PFSK-1 (cell line): Measurements from ENCODE around the gene PHOSPHO1.

ENCODE experiments used
- FOXP2 ChIP-seq: optimal IDR thresholded peaks from 2 replicates; pipeline ENCODE3; 2011; ENCODE audit warnings: borderline replicate concordance, control low read depth, inconsistent platforms; ENCODE audit not compliant: insufficient read depth; ENCODE audit errors: extremely low read length, extremely low read depth
- POLR2AphosphoS5 ChIP-seq: IDR thresholded peaks from 2 replicates; pipeline ENCODE4 v1.6.1; 2012; ENCODE audit warnings: low read depth, mild to moderate bottlenecking, control low read depth, low read length, moderate library complexity
- REST ChIP-seq, 2 experiments: IDR thresholded peaks; 2 replicates each; pipeline versions ENCODE4 v1.6.1 to v1.8.0; 2011 to 2012; ENCODE audit warnings: low read depth in 2 of 2, low read length in 2 of 2, control low read depth in 1 of 2, inconsistent platforms in 1 of 2, mild to moderate bottlenecking in 1 of 2, moderate library complexity in 1 of 2; ENCODE audit not compliant: insufficient read depth in 1 of 2
- SIN3A ChIP-seq: IDR thresholded peaks from 2 replicates; pipeline ENCODE4 v1.6.1; 2012; ENCODE audit warnings: mild to moderate bottlenecking, low read length, moderate library complexity, borderline replicate concordance; ENCODE audit not compliant: insufficient read depth
- TAF1 ChIP-seq: IDR thresholded peaks from 2 replicates; pipeline ENCODE4 v1.6.1; 2012; ENCODE audit warnings: low read length, control low read depth, borderline replicate concordance; ENCODE audit not compliant: insufficient read depth

Gene PHOSPHO1

GRCh38 chr17:49201481-49201927 is 29.1 kb downstream of the PHOSPHO1 start:
- TF ChIP-seq TAF1 (no peak), SIN3A (no peak), REST (IDR thresholded peaks at IDR 0.05; ENCODE audit: insufficient read depth in 1 of 2, low read depth in 2 of 2, low read length in 2 of 2) (no peak), FOXP2 (no peak), POLR2AphosphoS5 (no peak)

GRCh38 chr17:49200423-49201083 is 30.0 kb downstream of the PHOSPHO1 start:
- TF ChIP-seq POLR2AphosphoS5 (no peak), SIN3A (no peak), TAF1 (no peak), FOXP2 (no peak), REST (IDR thresholded peaks at IDR 0.05; ENCODE audit: insufficient read depth in 1 of 2, low read depth in 2 of 2, low read length in 2 of 2) (no peak)

GRCh38 chr17:49198211-49198610 is 32.4 kb downstream of the PHOSPHO1 start:
- TF ChIP-seq FOXP2 (no peak), REST (IDR thresholded peaks at IDR 0.05; ENCODE audit: insufficient read depth in 1 of 2, low read depth in 2 of 2, low read length in 2 of 2) (no peak), SIN3A (no peak), TAF1 (no peak), POLR2AphosphoS5 (no peak)

- no peak for TF ChIP-seq TAF1
- TF ChIP-seq POLR2AphosphoS5: no peak
- no peak for TF ChIP-seq FOXP2
- TF ChIP-seq REST (IDR thresholded peaks at IDR 0.05; ENCODE audit: insufficient read depth in 1 of 2, low read depth in 2 of 2, low read length in 2 of 2): no peak
- no peak for TF ChIP-seq SIN3A
These were observed 33.1 kb downstream of the PHOSPHO1 start for GRCh38 chr17:49197346-49197998.
